ENCODE measurements around the gene IRAK1.
A peak's percentile ranks its signal among the peaks of the same experiment; 100 is the strongest.
"Not testable (repeated sequence)": the region's sequence is repeated elsewhere in the genome, so short reads cannot be mapped to it uniquely, and the experiment has no call there.

Gene IRAK1

GRCh38 chrX:153993978-153994377 is 25.7 kb downstream of the IRAK1 start:
- no peak for DNase-seq

- no peak for DNase-seq
These were observed 26.6 kb downstream of the IRAK1 start for GRCh38 chrX:153993079-153993478.

DNA sequence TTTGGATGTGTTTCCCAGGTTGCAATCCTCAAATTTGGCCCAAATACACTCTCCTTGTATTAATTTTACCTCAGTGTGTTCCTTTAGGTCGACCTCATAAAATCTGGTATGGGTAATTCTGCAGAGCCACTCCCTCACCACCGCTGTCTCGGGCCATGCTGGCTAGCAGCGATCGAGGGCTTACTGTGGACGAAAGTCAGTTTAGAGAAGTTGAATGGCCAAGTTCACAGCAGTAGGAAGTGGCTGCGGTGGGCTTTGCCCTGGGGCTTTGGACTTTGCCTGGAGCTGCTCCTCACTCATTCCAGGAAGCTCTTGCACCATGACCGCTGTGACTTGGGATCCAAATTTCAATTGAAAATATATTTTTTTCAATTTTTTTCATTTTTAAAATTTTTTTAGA is 27.5 kb downstream of the IRAK1 start:
- no peak for DNase-seq

DNA sequence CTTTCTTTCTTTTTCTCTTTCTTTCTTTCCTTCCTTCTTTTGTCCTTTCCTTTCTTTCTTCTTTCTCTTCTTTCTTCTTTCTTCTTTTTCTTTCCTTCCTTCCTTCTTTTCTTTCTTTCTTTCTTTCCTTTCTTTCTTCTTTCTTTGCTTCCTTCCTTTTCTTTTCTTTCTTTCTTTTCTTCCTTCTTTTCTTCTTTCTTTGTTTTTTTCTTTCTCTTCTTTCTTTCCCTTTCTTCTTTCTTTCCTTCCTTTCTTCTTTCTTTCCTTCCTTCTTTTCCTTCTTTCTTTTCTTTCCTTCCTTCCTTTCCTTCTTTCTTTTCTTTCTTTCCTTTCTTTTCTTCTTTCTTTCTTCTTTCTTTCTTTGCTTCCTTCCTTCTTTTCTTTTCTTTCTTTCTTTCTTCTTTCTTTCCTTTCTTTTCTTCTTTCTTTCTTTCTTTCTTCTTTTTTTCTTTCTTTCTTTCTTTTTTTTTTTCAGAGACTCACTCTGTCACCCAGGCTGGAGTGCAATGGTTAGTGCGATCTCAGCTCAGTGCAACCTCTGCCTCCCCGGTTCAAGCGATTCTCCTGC is 28.6 kb downstream of the IRAK1 start:
- DNase-seq, result no peak

- no peak for DNase-seq
These were observed 29.6 kb downstream of the IRAK1 start for GRCh38 chrX:153989973-153990655.

DNA sequence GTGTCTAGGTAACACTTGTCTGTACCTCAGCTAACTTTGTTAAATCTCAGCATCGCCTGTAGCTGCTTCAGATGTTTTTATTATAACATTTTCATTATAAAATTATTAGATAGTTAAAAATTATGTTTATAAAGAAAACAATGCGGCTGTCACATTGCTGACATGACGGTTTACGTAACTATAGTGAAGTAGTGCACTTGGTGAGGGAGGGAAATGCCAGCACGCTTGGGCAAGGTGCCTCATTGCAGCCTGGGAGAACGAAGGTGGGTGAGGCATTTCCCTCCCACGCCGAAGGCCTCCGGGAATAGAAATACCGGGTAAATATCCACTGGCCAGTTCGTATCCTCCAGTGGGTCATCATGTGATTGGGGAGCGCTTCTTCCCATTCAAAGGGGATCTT is 31.2 kb downstream of the IRAK1 start:
- no peak for DNase-seq

DNA sequence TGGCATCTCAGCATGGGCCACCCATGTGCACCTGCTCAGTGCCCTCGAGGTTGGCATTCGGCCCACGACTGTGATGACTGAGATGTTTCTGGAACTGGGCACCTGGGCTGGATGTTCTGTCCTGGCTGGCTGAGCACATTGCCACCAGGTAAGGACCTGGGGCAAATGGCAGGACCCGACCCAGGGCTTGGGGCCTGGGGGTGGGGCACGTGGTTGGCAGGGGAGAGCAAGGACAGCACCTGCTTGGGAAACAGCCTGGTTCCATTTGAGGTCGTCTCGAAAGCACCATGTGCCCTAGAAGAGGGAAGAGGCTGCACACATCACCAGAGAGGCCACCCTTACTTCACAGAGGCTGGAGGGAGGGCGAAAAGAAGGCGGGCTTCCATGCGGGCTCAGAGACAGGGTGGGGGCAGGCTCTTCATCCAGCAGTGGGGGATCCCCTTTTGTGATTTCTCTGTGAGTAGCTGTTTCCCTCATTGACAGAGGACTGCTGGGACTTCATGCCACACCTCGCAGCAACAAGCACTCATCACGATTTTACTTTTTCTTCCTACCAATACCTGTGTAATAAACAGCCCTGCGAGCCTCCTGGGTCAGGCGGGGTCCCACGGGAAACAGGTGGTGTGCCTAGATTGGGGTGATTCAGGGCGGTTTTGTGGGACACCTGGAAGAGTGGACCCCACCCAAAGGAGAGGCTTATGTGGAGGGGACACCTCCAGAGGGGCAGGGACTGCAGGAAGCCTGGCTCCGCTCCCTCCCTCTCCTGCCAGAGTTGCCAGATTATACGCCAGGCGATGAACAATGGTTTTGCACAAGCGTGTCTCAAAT is 35.1 kb downstream of the IRAK1 start:
- no peak for DNase-seq

- DNase-seq, result no peak
These were observed 36.3 kb downstream of the IRAK1 start for GRCh38 chrX:153983321-153983801.

DNA sequence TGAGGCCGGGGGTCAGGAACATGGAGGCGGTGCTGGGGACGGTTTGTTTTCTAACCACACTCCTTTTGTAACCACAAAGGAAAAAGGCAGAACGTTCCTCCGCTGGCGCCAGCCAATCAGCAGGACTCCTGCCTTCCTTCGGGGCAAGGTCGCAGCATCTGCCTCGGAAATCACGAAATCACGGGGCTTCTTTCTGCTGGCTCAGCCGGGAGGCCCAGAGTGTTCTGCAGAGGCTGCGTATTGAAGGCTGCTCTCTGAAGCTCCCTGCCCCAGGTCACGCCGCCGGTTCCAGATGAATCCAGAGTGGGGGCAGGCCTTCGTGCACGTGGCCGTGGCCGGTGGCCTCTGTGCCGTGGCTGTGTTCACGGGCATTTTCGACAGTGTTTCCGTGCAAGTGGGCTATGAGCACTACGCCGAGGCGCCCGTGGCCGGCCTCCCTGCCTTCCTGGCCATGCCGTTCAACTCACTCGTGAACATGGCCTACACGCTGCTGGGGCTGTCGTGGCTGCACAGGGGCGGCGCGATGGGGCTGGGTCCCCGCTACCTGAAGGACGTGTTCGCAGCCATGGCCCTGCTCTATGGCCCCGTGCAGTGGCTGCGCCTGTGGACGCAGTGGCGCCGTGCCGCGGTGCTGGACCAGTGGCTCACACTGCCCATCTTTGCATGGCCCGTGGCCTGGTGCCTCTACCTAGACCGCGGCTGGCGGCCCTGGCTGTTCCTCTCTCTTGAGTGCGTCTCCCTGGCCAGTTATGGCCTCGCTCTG is 37.8 kb downstream of the IRAK1 start:
- no peak for DNase-seq

DNA sequence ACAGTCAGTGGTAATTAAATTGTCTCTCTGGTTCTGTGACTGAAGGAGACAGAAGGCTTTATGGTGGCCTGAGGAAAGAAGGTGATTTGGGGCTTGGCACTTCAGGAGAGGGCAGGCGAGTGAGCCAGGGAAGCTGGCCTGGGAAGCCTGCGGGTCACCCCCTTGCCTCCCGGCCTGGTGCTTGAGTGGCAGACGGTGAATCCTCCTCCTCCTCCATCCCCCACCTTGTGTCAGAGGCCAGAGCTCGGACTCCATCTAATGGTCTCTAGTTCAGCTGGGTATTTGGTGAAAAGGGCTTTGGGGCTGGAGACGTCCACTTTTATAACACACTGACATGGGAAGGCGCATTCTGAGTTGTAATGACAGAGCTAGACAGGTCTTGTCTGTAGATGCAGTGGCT is 38.5 kb downstream of the IRAK1 start:
- DNase-seq, result no peak

DNA sequence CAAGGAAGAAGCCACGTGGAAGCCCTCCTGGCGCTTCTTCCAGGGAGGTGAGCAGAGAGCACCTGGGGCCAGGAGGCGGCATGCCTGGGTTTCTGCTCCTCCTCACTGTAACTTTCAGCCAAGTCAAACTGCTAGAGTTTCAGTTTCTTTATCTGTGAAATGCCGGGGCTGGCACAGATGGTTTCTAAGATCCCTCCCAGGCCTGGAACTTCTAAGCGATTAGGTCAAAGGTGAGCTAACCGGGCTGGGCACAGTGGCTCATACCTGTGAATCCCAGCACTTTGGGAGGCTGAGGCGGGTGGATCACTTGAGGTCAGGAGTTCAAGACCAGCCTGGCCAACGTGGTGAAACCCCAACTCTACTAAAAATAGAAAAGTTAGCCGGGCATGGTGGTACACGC is 39.3 kb downstream of the IRAK1 start:
- not testable (repeated sequence) for DNase-seq

DNA sequence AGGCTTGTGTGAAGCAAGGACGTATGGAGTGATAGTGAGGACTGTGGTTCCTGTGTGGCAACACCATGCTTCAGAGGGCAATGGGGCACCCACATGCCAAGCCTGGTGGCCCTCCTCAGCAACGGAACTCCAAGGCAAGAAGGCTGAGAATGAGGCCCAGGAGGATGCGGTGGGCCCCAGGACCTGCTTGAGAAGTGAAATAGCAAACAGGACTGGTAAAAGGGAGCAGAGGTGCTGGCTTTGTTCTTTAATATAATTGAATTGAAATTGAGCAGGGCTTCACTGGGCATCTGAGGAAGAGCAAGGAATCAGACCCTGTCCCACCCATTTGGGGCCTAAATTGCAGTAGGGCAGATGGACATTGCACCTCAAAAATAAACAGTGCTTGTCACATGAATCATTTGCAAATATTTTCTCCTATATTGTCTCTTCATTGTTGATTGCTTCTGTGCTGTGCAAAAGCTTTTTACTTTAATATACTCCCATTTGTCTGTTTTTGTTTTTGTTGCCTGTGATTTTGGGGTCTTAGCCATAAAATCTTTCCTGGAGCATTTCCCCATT is 44.9 kb downstream of the IRAK1 start:
- no peak for DNase-seq

- DNase-seq, result no peak
These were observed 45.5 kb downstream of the IRAK1 start for GRCh38 chrX:153974003-153974725.

- DNase-seq, result no peak
These were observed 46.3 kb downstream of the IRAK1 start for GRCh38 chrX:153973127-153974002.

DNA sequence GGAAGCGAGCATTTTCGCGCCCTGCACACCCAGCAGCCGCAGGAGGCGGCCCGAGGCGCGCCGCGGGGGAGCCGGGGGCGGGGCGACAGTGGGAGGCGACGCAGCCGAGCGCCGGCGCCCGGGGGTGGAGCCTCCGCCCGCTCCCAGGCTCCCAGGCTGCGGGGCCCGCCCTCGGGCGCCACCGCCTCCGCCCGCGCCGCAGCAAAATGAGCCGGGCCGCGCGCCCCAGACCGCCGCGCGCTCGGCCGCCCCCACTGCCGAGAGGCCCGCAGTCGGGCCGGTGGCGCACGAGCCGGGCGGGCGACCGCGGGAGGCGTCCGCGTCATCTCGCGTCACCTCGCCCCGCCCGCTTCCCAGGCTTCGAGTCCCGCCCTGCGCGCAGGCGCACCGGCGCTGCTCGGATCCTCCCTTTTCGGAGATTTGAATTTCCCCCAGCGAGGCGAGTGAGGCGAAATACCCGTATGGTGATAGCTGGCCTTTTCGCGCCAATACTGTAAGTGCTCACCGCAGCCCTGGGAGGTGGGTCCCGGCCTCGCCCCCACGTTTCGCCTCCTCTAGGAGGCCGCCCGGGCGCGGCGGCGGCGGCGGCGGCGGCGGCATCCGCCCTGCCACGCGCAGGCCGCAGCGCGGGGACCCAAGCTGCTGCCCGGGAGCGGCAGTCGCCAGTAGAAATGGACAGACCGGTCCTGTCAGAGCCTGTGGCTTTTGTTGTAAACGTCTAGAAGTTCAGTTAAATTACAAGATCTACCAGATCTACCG is 47.2 kb downstream of the IRAK1 start, which contains the start of gene TMEM187:
TMEM187 (plus strand) TSS at position 387 of the 759 bp plus-strand sequence. CDS start 9,309 bp downstream, outside the sequence.
- DNase-seq, result peak; percentile 89

DNA sequence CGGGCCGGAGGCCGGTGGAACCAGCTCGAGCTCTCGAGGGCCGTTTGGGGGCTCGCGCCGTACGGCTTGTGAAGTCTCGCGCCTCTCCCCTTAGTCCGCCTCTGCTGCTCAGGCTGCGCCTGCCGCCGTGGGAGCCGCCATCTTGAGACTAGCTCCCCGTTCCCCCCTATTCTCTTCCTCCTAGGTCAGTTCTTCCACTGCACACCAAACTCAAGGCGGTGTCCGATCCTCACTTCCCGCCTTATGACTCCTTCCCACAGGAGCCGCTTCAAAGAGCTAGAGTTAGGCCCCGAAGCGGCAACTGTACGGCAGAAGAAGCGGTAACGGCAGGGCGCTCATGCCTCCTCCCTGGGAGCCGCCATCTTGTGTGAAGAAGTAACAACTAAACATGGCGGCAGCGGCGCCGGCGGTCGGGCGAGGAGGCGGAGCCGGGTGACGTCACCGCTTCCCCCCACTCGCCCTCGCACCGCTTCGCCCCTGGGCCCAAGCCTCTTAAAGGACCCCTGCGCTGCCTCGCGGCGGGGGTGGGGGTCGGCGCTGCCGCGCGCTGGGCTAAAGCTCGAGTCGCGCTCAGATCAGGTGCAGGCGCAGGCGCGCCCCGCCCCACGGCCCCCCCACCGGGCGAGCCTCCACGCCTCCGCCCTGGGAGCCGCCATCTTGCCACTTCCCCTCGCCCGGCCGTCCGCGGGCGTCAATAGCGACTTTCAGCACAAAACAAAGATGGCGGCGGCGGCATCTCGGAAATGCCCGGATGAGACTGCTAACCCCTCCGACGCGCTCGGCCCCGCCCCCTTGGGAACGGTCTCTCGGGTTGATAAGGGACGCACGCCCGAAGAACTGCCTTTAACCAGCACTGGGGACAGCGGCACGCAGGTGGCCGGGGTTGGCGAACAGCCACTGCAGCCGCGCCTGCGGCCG is 48.0 kb downstream of the IRAK1 start, which contains the start of gene HCFC1:
HCFC1 (minus strand) TSS at position 369 of the 918 bp plus-strand sequence. CDS start 978 bp downstream, outside the sequence.
- peak; percentile 89 for DNase-seq

DNA sequence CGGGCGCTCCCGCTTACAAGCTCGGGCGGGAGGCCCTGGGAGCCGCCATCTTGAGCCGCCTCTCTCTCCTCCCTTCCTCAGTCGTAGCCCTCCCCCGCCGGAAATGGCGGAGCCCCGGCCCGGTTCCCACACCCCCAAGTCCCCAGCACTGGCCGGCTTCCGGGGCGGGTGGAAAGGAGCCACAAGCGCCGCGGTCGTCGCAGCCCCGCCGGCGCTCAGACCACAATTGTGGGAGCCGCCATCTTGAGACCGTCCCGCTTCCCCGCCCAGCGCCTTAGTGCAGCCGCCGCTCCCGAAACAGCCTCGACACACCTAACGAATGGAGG is 48.6 kb downstream of the IRAK1 start:
- DNase-seq, result peak; percentile 84

DNA sequence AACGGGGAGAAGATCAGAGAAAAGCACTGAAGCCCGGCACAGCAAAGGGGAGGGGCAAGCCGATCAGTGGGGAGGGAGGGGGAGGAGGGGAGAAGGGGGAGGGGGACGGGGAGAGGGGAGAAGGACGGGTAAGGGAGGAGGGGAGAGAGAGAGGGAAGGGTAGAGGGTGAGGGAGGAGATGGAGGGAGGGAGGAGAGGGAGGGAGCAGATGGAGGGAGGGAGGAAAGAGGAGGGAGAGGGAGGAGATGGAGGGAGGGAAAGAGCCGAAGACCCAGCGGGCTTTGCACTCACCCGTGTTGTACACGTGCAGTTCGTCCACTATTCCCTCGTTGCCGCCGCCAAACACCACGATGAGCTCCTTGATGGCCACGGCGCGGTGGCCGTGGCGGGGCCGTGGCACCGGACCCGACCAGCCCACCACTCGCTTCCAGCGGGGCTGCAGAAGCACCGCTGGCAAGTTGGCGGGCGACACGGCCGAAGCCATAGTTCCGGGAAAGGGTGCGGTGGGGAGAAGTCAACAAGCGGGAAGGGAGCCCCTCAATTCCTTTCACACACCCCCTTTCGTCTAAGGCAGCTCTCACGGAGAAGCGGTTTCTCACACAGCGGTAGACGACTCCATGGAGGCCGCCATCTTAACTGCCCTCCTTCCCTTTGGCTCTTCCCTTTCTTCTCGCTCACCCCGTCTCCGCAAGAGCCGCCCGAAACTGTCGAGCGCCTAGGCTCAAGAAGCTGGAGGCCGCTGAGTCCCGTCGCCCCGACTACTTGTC is 49.2 kb downstream of the IRAK1 start:
- no peak for DNase-seq

Data from activated gamma-delta T cell (primary cell).